ENCODE measurements around the gene VPREB1. TPM values are rescaled to one million over a fixed set of nuclear protein-coding genes. Genes with fewer than 3 reads are reported as not detected.

The VPREB1 gene
- total and polyA plus RNA-seq, 2 of the 4 experiments (the other 2 are of a cell fraction), result not detected

DNA sequence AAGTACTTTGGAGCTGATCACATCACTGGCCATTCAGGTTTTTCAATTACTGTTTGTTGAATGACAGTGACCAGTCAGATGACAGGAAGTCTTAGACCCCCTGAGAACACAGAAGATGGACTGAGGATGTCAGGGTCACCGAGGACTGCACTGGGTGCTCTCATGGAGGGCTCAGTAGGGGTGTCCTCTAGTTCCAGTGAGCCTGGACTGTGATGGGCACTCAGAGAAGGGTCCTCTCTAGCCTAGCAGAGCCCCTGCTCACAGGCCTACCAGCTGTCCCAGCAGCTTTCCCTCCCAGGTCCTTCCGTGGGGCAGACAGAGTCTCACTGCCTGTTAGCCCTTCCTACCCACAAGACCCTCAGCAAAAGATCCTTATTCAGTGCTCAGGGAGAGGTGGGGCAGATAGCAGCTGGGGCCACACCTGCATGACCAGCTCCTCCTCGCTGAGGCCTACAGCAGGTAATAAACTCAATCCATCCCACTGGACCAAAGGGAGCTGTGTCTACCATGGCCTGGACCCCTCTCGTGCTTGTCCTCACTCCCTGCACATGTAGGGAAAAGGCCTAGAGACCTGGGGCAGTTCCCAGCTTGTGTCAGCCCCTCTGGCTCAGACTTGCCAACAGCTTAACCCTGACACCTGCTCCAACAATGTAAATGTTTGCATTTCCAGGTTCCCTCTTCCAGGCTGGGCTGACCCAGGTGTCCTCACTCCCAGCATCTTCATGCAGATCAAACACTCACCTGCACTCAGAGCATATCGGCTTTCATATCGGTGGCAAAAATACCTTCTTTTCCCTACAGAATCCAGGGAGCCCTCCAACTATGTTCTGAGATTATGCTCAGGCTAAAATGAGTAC, 25.2 kb upstream of the VPREB1 start:
- Histone ChIP-seq H2BK20ac (ENCODE audit: low read depth, low read length) (no peak overlapping the region), H3K14ac (replicated peaks; ENCODE audit: low read depth, low read length) (no peak overlapping the region), H3K9me3 (ENCODE audit: control insufficient read depth, insufficient read depth, low read length) (no peaks in the 10 kb centered on the region; the same call in 1 of the 2 replicates), H2AK9ac (replicated peaks; ENCODE audit: low read depth, low read length, poor library complexity) (no peak overlapping the region), H3K4me2 (ENCODE audit: low read depth, low read length) (no peak overlapping the region), H4K8ac (ENCODE audit: low read depth in 2 of 2, low read length in 2 of 2) (no peak overlapping the region), H3K18ac (ENCODE audit: low read depth, low read length) (no peak overlapping the region), H2AK5ac (ENCODE audit: low read depth, low read length) (no peak overlapping the region), H2BK15ac (ENCODE audit: low read depth, low read length) (no peak overlapping the region), H4K91ac (ENCODE audit: insufficient read depth, low read depth, low read length) (no peak overlapping the region), H2BK120ac (ENCODE audit: low read depth, low read length) (no peak overlapping the region), H3K27me3 (ENCODE audit: control insufficient read depth, insufficient read depth, low read length) (peaks cover 28% of the 10 kb centered on the region), H3K79me1 (ENCODE audit: low read depth in 1 of 2, low read length in 2 of 2) (no peaks in the 10 kb centered on the region), H4K5ac (ENCODE audit: low read depth, low read length) (no peak overlapping the region), H3K27ac (ENCODE audit: insufficient read depth, low read length) (no peak overlapping the region), H3K4me1 (ENCODE audit: control insufficient read depth, insufficient read depth, low read length) (no peaks in the 10 kb centered on the region), H3K56ac (ENCODE audit: extremely low read depth, insufficient read depth, low read length) (no peak overlapping the region), H3K4me3 (ENCODE audit: insufficient read depth, low read depth, low read length) (no peak overlapping the region), H3K23ac (ENCODE audit: low read depth, low read length) (no peak overlapping the region), H3K36me3 (ENCODE audit: control insufficient read depth, insufficient read depth, low read length) (no peaks in the 10 kb centered on the region), H3K4ac (ENCODE audit: low read depth, low read length) (no peak overlapping the region), H2AFZ (replicated peaks; ENCODE audit: low read length, poor library complexity) (no peak overlapping the region), H3K9me1 (ENCODE audit: insufficient read depth, low read length) (no peaks in the 10 kb centered on the region), H4K20me1 (ENCODE audit: insufficient read depth, low read length) (no peaks in the 10 kb centered on the region), H2BK5ac (ENCODE audit: low read depth, low read length, poor library complexity, severe bottlenecking) (no peak overlapping the region), H3K9ac (ENCODE audit: low read depth, low read length) (no peak overlapping the region)
- CTCF ChIA-PET, result no interaction called here
- 29% methylated on average over 1 of the region's 6 CpGs; no CpG with 5 or more reads in 1 of the 2 experiments for WGBS, 2 experiments (ENCODE audit: extremely low coverage in 2 of 2, insufficient read length in 1 of 2)
- DNase-seq (no peak), ATAC-seq (ENCODE audit: low read depth) (no peak)
- BruUV-seq (replicated peaks), result no TSS peak
- POLR2A ChIA-PET (ENCODE audit: unreplicated experiment), result no interaction called here
- intact Hi-C loops (cut with micrococcal nuclease) (no loop called here), dilution Hi-C loops (cut with HindIII; ENCODE audit: low sequenced_read_pairs, unreplicated experiment) (no loop called here), in situ Hi-C loops (cut with MboI; ENCODE audit: low sequenced_read_pairs) (no loop called here)
- TF ChIP-seq CEBPB (IDR thresholded peaks at IDR 0.05; ENCODE audit: low read depth, low read length) (no peak), RFX5 (IDR thresholded peaks at IDR 0.05; ENCODE audit: low read depth, low read length) (no peak), FOS (IDR thresholded peaks at IDR 0.05; ENCODE audit: low read depth, low read length) (no peak), MAZ (IDR thresholded peaks at IDR 0.05; ENCODE audit: borderline replicate concordance, low read depth, low read length) (no peak), RAD21 (IDR thresholded peaks at IDR 0.05; ENCODE audit: low read length) (no peak), SMC3 (IDR thresholded peaks at IDR 0.05; ENCODE audit: low read depth, low read length) (no peak), BHLHE40 (IDR thresholded peaks at IDR 0.05; ENCODE audit: low read depth, low read length) (no peak), POLR2A (IDR thresholded peaks at IDR 0.05; ENCODE audit: low read depth, low read length) (no peak), NFE2L2 (IDR thresholded peaks at IDR 0.05; ENCODE audit: low read depth, low read length) (no peak), MXI1 (IDR thresholded peaks at IDR 0.05; ENCODE audit: borderline replicate concordance, low read depth, low read length) (no peak), MAFK (IDR thresholded peaks at IDR 0.05; ENCODE audit: low read depth, low read length) (no peak), RCOR1 (IDR thresholded peaks at IDR 0.05; ENCODE audit: insufficient replicate concordance, low read length) (no peak)
- TF ChIP-seq, protein P1, sequence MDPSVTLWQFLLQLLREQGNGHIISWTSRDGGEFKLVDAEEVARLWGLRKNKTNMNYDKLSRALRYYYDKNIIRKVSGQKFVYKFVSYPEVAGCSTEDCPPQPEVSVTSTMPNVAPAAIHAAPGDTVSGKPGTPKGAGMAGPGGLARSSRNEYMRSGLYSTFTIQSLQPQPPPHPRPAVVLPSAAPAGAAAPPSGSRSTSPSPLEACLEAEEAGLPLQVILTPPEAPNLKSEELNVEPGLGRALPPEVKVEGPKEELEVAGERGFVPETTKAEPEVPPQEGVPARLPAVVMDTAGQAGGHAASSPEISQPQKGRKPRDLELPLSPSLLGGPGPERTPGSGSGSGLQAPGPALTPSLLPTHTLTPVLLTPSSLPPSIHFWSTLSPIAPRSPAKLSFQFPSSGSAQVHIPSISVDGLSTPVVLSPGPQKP (IDR thresholded peaks at IDR 0.05; ENCODE audit: borderline replicate concordance, low read depth, low read length), result no peak
- TF ChIP-seq, protein P2, sequence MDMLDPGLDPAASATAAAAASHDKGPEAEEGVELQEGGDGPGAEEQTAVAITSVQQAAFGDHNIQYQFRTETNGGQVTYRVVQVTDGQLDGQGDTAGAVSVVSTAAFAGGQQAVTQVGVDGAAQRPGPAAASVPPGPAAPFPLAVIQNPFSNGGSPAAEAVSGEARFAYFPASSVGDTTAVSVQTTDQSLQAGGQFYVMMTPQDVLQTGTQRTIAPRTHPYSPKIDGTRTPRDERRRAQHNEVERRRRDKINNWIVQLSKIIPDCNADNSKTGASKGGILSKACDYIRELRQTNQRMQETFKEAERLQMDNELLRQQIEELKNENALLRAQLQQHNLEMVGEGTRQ (IDR thresholded peaks at IDR 0.05; ENCODE audit: low read depth, low read length), result no peak
- TF ChIP-seq, protein P3, sequence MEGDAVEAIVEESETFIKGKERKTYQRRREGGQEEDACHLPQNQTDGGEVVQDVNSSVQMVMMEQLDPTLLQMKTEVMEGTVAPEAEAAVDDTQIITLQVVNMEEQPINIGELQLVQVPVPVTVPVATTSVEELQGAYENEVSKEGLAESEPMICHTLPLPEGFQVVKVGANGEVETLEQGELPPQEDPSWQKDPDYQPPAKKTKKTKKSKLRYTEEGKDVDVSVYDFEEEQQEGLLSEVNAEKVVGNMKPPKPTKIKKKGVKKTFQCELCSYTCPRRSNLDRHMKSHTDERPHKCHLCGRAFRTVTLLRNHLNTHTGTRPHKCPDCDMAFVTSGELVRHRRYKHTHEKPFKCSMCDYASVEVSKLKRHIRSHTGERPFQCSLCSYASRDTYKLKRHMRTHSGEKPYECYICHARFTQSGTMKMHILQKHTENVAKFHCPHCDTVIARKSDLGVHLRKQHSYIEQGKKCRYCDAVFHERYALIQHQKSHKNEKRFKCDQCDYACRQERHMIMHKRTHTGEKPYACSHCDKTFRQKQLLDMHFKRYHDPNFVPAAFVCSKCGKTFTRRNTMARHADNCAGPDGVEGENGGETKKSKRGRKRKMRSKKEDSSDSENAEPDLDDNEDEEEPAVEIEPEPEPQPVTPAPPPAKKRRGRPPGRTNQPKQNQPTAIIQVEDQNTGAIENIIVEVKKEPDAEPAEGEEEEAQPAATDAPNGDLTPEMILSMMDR (conservative IDR thresholded peaks at IDR 0.05; ENCODE audit: low read depth, low read length), result no peak
